IPS DF 6.9 (cell line): ENCODE data around the gene ACTR10.
A peak's percentile ranks its signal among the peaks of the same experiment; 100 is the strongest.

Experiments used
- DNase-seq: peaks from one replicate; pipeline ENCODE4 v3.0.0-alpha.2; 2013; ENCODE audit warnings: low read depth, low spot score
- H3K27ac ChIP-seq: one replicate; pipeline ENCODE4 v1.5.1; 2013; ENCODE audit warnings: low read length, control low read depth
- H3K27me3 ChIP-seq: 2 replicates; pipeline ENCODE4 v1.6.1; 2013; ENCODE audit warnings: mild to moderate bottlenecking, low read length; ENCODE audit not compliant: control insufficient read depth, insufficient read depth
- H3K36me3 ChIP-seq: 2 replicates; pipeline ENCODE4 v1.6.1; 2013; ENCODE audit warnings: low read length; ENCODE audit not compliant: control insufficient read depth, insufficient read depth
- H3K4me1 ChIP-seq: 2 replicates; pipeline ENCODE4 v1.6.1; 2013; ENCODE audit warnings: low read length; ENCODE audit not compliant: control insufficient read depth, insufficient read depth
- H3K4me3 ChIP-seq: 2 replicates; pipeline ENCODE4 v1.5.1; 2013; ENCODE audit warnings: mild to moderate bottlenecking, low read length
- H3K9me3 ChIP-seq: 2 replicates; pipeline ENCODE4 v1.6.1; 2013; ENCODE audit warnings: low read length, inconsistent platforms; ENCODE audit not compliant: control insufficient read depth, insufficient read depth
- WGBS: extraction: QIAGEN DNeasy Blood & Tissue Kit; methylation state at CpG from one replicate; pipeline ENCODE4 v1.1.7; 2013; ENCODE audit warnings: mixed read lengths, missing lambda C conversion rate; ENCODE audit not compliant: insufficient read length, insufficient coverage; 5-methylcytosine and 5-hydroxymethylcytosine counted together

ACTR10 gene

DNA sequence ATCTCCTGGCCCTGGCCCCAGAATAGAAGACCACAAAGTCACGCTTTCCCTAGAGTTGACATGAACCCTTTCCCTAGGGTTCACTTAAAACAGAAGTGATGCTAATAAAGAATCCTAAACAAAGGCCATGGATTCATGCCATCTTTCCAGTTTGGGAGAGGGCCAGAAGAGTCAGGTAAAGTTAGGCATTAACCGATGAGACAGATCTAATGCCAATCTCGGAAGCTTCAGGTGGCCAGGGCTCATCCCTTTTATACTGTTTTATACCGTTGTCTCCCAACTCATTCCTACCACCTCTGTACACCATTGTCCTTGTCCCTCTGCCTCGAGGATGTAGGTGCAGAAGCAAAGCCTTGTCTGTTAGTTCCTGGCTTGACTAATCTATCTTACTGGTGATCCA lies 22.8 kb upstream of the ACTR10 start:
- H3K4me3 ChIP-seq: no peak overlapping the region
- no peak for DNase-seq
- H3K27me3 ChIP-seq: no peaks in the 10 kb centered on the region
- H3K9me3 ChIP-seq: no peaks in the 10 kb centered on the region
- H3K27ac ChIP-seq: no peak overlapping the region
- WGBS: no CpG with 5 or more reads among the region's 5 CpGs
- no peaks in the 10 kb centered on the region for H3K36me3 ChIP-seq
- H3K4me1 ChIP-seq: no peaks in the 10 kb centered on the region

DNA sequence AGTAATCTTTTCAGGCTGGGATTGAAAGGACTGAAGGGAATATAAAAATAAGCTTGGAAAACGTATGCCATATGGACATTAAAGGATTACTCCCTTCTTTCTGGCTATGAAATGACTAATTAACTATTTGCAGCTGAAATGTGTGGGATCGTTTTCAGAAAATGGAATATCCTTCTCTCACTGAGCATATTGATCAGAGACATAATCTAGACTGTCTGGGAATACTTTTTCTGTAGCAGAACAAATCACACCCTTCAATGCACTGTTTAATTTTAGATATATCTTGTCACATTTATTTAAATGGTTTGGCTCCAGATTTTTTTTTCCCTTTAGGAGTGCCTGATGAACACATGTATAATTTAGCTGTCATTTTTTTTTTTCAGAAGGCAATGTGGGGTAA lies 10.8 kb upstream of the ACTR10 start:
- Histone ChIP-seq H3K4me3 (no peak overlapping the region), H3K27me3 (no peaks in the 10 kb centered on the region), H3K9me3 (no peaks in the 10 kb centered on the region), H3K27ac (no peak overlapping the region), H3K4me1 (no peaks in the 10 kb centered on the region), H3K36me3 (no peaks in the 10 kb centered on the region)
- no CpG with 5 or more reads among the region's 2 CpGs for WGBS
- DNase-seq: no peak

GRCh38 chr14:58191763-58192601 lies 8.0 kb upstream of the ACTR10 start:
- no CpG with 5 or more reads among the region's 3 CpGs for WGBS
- Histone ChIP-seq H3K9me3 (no peaks in the 10 kb centered on the region), H3K36me3 (no peaks in the 10 kb centered on the region), H3K4me3 (no peak overlapping the region), H3K27ac (no peak overlapping the region), H3K27me3 (no peaks in the 10 kb centered on the region), H3K4me1 (no peaks in the 10 kb centered on the region)
- DNase-seq: no peak

DNA sequence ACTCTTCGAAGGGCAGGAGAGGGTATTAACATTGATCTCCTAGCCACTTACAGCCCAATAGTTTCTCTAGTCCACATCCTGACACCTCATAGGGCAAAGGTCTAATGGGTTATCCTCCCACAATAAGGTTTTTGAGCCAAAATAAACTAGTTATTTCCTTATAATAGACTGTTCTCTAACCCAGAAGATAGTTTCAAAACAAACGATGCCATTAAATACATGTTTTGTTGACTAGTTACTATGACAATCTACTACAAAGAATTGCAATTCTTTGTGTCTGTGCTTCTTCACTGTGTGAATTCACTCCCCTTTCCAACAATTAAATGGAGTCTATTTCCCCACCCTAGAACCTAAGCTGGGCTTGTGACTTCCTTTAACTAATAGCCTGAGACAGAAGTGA lies 6.4 kb upstream of the ACTR10 start:
- H3K4me1 ChIP-seq: no peaks in the 10 kb centered on the region
- no peak for DNase-seq
- H3K27ac ChIP-seq: no peak overlapping the region
- no peaks in the 10 kb centered on the region for H3K27me3 ChIP-seq
- H3K4me3 ChIP-seq: no peak overlapping the region
- no CpG with 5 or more reads among the region's 2 CpGs for WGBS
- no peaks in the 10 kb centered on the region for H3K36me3 ChIP-seq
- no peaks in the 10 kb centered on the region for H3K9me3 ChIP-seq

- DNase-seq: no peak
- no peaks in the 10 kb centered on the region for H3K4me1 ChIP-seq
- no peak overlapping the region for H3K27ac ChIP-seq
- WGBS: no CpG with 5 or more reads among the region's 1 CpG
- H3K27me3 ChIP-seq: no peaks in the 10 kb centered on the region
- H3K9me3 ChIP-seq: no peaks in the 10 kb centered on the region
- no peaks in the 10 kb centered on the region for H3K36me3 ChIP-seq
- no peak overlapping the region for H3K4me3 ChIP-seq
These were observed 3.8 kb upstream of the ACTR10 start for GRCh38 chr14:58196198-58196597.

GRCh38 chr14:58198086-58198485 lies 1.9 kb upstream of the ACTR10 start:
- Histone ChIP-seq H3K4me1 (no peaks in the 10 kb centered on the region), H3K36me3 (no peaks in the 10 kb centered on the region), H3K4me3 (no peak overlapping the region), H3K27me3 (no peaks in the 10 kb centered on the region), H3K27ac (no peak overlapping the region), H3K9me3 (no peaks in the 10 kb centered on the region)
- WGBS: no CpG with 5 or more reads among the region's 5 CpGs
- no peak for DNase-seq

DNA sequence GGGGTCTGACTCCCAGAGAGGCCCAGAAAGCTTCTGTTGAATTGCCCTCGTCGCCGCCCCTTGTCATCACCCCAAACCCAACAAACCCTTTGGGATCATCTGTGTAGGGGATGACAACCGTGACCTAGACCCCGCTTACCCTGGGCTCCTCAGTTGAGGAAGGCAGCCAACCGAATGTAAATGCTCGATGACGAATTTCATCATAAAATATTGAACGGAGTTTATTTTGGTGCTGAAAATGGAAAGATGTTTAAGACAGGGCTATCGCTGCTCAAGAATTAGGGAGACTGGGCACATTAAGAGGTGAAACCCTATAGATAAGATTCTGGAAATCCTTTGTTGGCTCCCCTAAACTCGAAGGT lies 512 bp downstream of the ACTR10 start:
- Histone ChIP-seq H3K9me3 (no peaks in the 10 kb centered on the region), H3K27ac (no peak overlapping the region), H3K4me3 (peak overlapping the region; percentile 99), H3K36me3 (no peaks in the 10 kb centered on the region), H3K27me3 (no peaks in the 10 kb centered on the region), H3K4me1 (no peaks in the 10 kb centered on the region)
- no peak for DNase-seq
- WGBS: no CpG with 5 or more reads among the region's 11 CpGs

- DNase-seq: no peak
- Histone ChIP-seq H3K4me3 (peak overlapping the region; percentile 99; the same call in 1 of the 2 replicates), H3K36me3 (no peaks in the 10 kb centered on the region), H3K27ac (no peak overlapping the region), H3K27me3 (no peaks in the 10 kb centered on the region), H3K4me1 (no peaks in the 10 kb centered on the region), H3K9me3 (no peaks in the 10 kb centered on the region)
- no CpG with 5 or more reads among the region's 2 CpGs for WGBS
These were observed 897 bp downstream of the ACTR10 start for GRCh38 chr14:58200846-58201245.

DNA sequence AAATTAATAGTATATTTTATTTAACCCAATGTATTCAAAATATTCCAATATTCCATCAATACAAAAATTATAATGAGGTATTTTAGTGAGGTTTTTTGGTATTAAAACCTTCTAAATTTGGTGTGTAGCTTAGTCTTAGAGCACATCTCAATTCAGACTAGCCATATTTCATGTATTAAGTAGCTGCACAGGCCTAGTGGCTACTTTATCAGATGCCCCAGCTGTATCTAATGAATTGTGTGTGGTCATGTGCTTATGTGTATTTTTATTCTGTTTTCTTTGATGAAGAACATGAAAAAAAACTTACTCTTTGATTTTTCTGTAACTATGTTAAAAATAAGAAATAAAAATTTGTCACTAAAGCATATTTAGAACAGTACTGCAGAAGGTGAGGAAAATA lies 13.2 kb downstream of the ACTR10 start:
- Histone ChIP-seq H3K36me3 (no peaks in the 10 kb centered on the region), H3K4me3 (no peak overlapping the region), H3K27ac (no peak overlapping the region), H3K27me3 (no peaks in the 10 kb centered on the region), H3K4me1 (no peaks in the 10 kb centered on the region), H3K9me3 (no peaks in the 10 kb centered on the region)
- DNase-seq: no peak

DNA sequence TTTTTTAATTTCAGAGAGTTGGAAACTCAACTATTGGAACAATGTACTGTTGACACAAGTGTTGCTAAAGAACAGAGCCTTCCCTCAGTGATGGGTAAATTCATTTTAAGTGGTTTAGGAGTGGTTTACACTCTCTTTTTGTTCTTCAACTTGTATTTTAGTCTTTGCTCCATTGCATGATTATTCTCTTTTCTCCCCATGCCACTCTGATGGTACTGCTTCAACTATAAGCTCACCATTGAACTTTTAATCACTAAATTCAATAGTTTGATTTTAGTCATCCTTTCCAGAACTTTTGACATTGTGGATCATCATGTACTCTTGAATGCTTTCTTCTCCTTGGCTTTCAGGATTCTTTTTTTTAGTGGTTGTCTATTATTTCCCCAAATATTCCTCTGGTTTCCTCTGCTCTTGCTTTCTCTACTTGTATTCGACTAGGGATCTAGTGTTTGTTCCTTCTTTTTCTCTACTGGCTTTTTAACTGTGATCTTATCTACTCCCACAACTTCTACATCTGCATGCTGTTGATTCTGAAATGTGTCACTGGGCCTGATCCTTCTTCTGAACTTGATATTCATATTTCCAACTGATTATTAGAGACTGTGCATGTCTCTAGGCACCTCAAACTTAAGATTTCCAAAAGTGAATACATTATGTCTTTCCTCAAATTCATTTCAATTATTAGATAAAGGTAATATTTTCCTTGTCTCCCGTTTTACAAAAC lies 15.4 kb downstream of the ACTR10 start:
- Histone ChIP-seq H3K4me3 (no peak overlapping the region), H3K4me1 (no peaks in the 10 kb centered on the region), H3K27me3 (no peaks in the 10 kb centered on the region), H3K27ac (no peak overlapping the region), H3K36me3 (no peaks in the 10 kb centered on the region), H3K9me3 (no peaks in the 10 kb centered on the region)
- DNase-seq: no peak
- WGBS: no CpG with 5 or more reads among the region's 2 CpGs

DNA sequence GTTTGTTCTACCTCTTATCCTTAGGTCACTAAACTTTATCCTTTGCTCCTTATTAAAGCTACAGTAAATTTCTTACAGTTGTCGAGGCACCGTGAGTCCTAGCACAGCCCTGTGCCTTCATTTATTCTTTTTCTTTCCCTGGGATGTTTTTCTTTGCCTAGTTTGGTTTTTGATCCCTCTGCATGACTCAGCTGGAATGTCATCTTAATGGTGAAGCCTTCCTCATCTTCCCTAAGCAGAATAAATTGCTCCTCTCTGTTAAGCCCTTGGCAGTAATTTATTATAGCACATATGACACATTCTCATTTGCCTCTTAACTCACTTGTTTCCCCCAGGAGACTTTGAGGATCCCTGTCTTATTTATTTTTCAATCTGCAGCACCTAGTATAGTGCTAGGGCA lies 16.6 kb downstream of the ACTR10 start:
- no peak overlapping the region for H3K4me3 ChIP-seq
- no peak overlapping the region for H3K27ac ChIP-seq
- no peaks in the 10 kb centered on the region for H3K27me3 ChIP-seq
- no peaks in the 10 kb centered on the region for H3K9me3 ChIP-seq
- no CpG with 5 or more reads among the region's 2 CpGs for WGBS
- DNase-seq: no peak
- H3K36me3 ChIP-seq: no peaks in the 10 kb centered on the region
- H3K4me1 ChIP-seq: no peaks in the 10 kb centered on the region
